Fibroblast of villous mesenchyme (primary cell): ENCODE measurements around the gene TCTN1. TPM values are rescaled to one million over a fixed set of nuclear protein-coding genes. Genes with fewer than 3 reads are reported as not detected.
"Not testable (repeated sequence)": the region's sequence is repeated elsewhere in the genome, so short reads cannot be mapped to it uniquely, and the experiment has no call there.

ENCODE experiments used
- DNase-seq: peaks from one replicate; pipeline ENCODE4 v3.0.0-alpha.2; 2010; ENCODE audit warnings: low read depth
- H3K4me3 ChIP-seq: 2 replicates; pipeline ENCODE4 v1.5.1; 2011; ENCODE audit warnings: low read depth, mild to moderate bottlenecking, low read length
- CTCF ChIP-seq: IDR thresholded peaks from 2 replicates; pipeline ENCODE4 v1.5.1; 2012; ENCODE audit warnings: low read depth, mild to moderate bottlenecking, low read length; ENCODE audit not compliant: insufficient read depth
- total RNA-seq: library from RNA; depleted of rRNA; stranded (reverse); fragments of >200 nt; gene quantifications from 2 replicates; pipeline ENCODE4 v1.2.3, GENCODE V29; 2012

The TCTN1 gene
- 26.4 and 28.9 TPM in 2 replicates for total RNA-seq

- peak; percentile 94 for DNase-seq
Observed at GRCh38 chr12:110613771-110614684, at the start of gene TCTN1. Gene TCTN1 (plus strand): TSS chr12:110614129. CDS start chr12:110614183, 54 bp downstream.

DNA sequence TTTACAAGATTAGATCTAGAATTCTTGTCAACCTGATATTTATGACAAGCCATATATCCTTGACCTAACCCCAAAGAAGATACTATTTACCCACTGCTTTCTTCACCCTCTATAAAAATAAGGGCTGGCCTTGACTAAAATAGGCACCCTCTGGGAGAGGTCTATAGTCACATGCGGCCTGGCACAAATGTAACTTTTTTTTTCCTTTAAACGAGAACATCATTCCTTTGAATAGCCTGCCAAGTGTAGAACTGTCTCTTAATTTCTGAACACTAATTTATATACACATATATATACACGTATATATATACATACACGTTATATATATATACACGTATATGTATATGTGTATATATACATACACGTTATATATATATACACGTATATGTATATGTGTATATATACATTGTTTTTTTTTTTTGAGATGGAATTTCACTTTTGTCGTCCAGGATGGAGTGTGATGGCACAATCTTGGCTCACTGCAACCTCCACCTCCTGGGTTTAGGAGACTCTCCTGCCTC lies 49.4 kb upstream of the TCTN1 start:
- no peak overlapping the region for H3K4me3 ChIP-seq
- DNase-seq: peak; percentile 34
- TF ChIP-seq CTCF: no peak

More at GRCh38 chr12:110613771-110614684, at the start of gene TCTN1:
- no peak for TF ChIP-seq CTCF
- peak within 1 kb of the TSS; percentile 80 for H3K4me3 ChIP-seq

DNA sequence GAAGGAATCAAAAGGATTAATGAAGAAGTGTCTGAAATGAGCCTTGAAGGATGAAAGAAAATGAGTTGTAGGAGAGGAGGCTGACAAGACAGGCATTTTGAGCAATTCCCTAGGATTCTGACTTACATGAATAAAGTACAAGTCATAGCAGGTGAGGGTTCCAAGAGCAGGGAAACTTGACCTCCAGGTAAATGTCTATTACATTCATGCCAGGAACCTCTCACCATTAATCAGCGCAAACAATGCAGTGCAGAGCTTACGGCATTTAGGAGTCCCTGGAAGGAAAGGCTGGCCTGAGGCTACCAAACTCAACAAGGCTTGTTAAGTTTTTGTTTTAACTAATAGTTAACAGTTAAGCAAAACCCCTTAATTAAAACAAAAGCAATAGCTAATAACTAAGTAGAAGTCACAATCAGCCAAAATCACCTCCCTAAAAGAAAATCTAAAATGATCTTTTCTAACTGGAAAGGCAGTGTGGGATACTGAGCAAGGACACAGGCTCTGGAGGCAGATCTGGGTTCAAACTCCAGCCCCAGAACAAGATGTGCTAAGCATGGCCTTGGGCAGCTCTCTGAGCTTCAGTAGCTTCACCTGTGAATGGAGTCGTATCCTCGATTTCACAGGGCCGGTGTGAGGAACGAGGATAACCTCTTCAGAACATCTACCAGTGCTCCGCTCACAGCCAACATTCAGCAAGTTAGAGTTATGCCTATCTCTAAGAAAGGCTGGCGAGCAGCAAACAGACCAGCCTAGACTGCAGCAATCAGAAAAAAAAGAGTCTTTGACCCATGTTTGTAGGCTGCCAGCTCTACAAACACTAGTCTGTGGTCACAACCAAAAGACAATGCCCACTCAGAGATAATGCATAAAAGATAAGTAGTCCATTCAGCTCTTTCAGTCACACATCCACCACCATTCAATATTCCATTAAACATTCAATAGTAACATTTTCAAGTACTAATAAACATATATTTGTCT lies 47.7 kb upstream of the TCTN1 start:
- DNase-seq: no peak
- no peak overlapping the region for H3K4me3 ChIP-seq
- no peak for TF ChIP-seq CTCF

- TF ChIP-seq CTCF: no peak
- no peak for DNase-seq
- H3K4me3 ChIP-seq: no peak overlapping the region
Observed at GRCh38 chr12:110566993-110567392, 46.9 kb upstream of the TCTN1 start.

DNA sequence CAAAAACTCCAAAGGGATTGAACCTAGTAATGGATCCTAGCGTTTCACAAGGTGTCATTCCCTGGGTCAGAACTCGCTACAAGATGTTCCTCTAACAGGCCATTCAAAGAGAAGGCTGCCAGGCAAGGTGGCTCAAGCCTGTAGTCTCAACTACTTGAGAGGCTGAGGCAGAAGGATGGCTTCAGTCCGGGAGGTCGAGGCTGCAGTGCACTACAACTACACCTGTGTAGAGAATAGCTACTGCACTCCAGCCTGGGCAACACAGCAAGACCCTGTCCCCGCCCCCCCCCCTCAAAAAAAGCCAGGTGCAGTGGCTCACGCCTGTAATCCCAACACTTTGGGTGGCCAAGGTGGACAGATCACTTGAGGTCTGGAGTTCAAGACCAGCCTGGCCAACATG lies 45.2 kb upstream of the TCTN1 start:
- no peak overlapping the region for H3K4me3 ChIP-seq
- DNase-seq: no peak
- no peak for TF ChIP-seq CTCF

DNA sequence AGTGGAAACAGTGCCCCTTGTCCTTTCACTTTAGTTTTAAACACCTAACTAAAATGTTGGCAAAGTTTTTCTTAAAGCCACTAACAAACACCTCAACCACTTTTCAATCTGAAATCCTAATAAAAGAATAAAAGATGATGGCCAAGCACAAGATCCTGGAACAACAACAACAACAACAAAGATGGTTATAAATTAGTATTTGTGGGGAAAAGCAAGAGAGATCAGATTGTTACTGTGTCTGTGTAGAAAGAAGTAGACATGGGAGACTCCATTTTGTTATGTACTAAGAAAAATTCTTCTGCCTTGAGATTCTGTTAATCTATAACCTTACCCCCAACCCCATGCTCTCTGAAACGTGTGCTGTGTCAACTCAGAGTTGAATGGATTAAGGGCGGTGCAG lies 44.1 kb upstream of the TCTN1 start:
- not testable (repeated sequence) for DNase-seq, H3K4me3 ChIP-seq

- not testable (repeated sequence) for H3K4me3 ChIP-seq, DNase-seq
Observed at GRCh38 chr12:110570798-110571197, 43.1 kb upstream of the TCTN1 start.
